Fibroblast of villous mesenchyme (primary cell): Measurements from ENCODE around the gene CCR2. TPM values are rescaled to one million over a fixed set of nuclear protein-coding genes. Genes with fewer than 3 reads are reported as not detected.

Source experiments
- DNase-seq: peaks from one replicate; pipeline ENCODE4 v3.0.0-alpha.2; 2010; ENCODE audit warnings: low read depth
- H3K4me3 ChIP-seq: 2 replicates; pipeline ENCODE4 v1.5.1; 2011; ENCODE audit warnings: low read depth, mild to moderate bottlenecking, low read length
- CTCF ChIP-seq: IDR thresholded peaks from 2 replicates; pipeline ENCODE4 v1.5.1; 2012; ENCODE audit warnings: low read depth, mild to moderate bottlenecking, low read length; ENCODE audit not compliant: insufficient read depth
- total RNA-seq: library from RNA; depleted of rRNA; stranded (reverse); fragments of >200 nt; gene quantifications from 2 replicates; pipeline ENCODE4 v1.2.3, GENCODE V29; 2012

Gene CCR2
- total RNA-seq, 1 donor: not detected

- TF ChIP-seq CTCF: no peak
- no peak overlapping the region for H3K4me3 ChIP-seq
- no peak for DNase-seq
Observed at GRCh38 chr3:46353090-46353489, 821 bp upstream of the CCR2 start.

GRCh38 chr3:46354478-46354877 lies 567 bp downstream of the CCR2 start:
- no peak for DNase-seq
- no peak overlapping the region for H3K4me3 ChIP-seq
- TF ChIP-seq CTCF: no peak

GRCh38 chr3:46354984-46355383 lies 1.1 kb downstream of the CCR2 start:
- H3K4me3 ChIP-seq: no peak overlapping the region
- no peak for DNase-seq
- no peak for TF ChIP-seq CTCF

- no peak for TF ChIP-seq CTCF
- no peak overlapping the region for H3K4me3 ChIP-seq
- no peak for DNase-seq
Observed at GRCh38 chr3:46356276-46356675, 2.4 kb downstream of the CCR2 start.

GRCh38 chr3:46356909-46357308 lies 3.0 kb downstream of the CCR2 start:
- no peak for TF ChIP-seq CTCF
- no peak overlapping the region for H3K4me3 ChIP-seq
- no peak for DNase-seq

- no peak overlapping the region for H3K4me3 ChIP-seq
- DNase-seq: no peak
- TF ChIP-seq CTCF: no peak
Observed at GRCh38 chr3:46358466-46358865, 4.6 kb downstream of the CCR2 start.

GRCh38 chr3:46359733-46360493 lies 6.0 kb downstream of the CCR2 start:
- no peak overlapping the region for H3K4me3 ChIP-seq
- no peak for TF ChIP-seq CTCF
- peak; percentile 28 for DNase-seq
